ENCODE results near the gene TPM1.

The TPM1 gene

DNA sequence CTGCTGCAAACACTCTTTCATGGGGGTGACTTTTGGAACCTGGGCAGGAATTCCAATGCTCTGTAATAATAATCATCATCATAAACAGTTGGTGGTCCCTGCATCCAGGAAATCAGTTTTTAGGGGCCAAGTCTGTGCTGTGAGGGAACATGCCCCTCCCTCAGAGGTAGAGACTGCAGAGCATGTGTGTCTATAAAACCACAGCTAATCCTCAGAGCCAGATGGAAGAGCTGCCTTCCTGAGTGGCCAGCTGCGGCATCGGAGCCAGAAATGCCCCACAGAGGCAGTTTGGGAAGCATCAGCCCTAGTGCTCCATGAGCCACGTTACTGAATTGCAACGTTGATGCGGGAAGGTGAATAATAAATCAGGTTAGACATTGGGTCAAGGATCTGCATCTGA lies 12.9 kb upstream of the TPM1 start:
- no peak for TF ChIP-seq CTCF (IDR thresholded peaks at IDR 0.05; ENCODE audit: low read depth, low read length, missing control alignments)
- H3K4me3 ChIP-seq (ENCODE audit: low read depth, low read length) = no peak overlapping the region
- in situ Hi-C loops (cut with HindIII; ENCODE audit: low sequenced_read_pairs) = no loop called here
- no peak for DNase-seq (ENCODE audit: low read depth)

- TF ChIP-seq CTCF (IDR thresholded peaks at IDR 0.05; ENCODE audit: low read depth, low read length, missing control alignments) = no peak
- DNase-seq (ENCODE audit: low read depth) = no peak
- H3K4me3 ChIP-seq (ENCODE audit: low read depth, low read length) = no peak overlapping the region
- in situ Hi-C loops (cut with HindIII; ENCODE audit: low sequenced_read_pairs) = no loop called here
These were observed 12.4 kb upstream of the TPM1 start for GRCh38 chr15:63030101-63030551.

- in situ Hi-C loops (cut with HindIII; ENCODE audit: low sequenced_read_pairs) = no loop called here
- no peak overlapping the region for H3K4me3 ChIP-seq (ENCODE audit: low read depth, low read length)
- no peak for TF ChIP-seq CTCF (IDR thresholded peaks at IDR 0.05; ENCODE audit: low read depth, low read length, missing control alignments)
- no peak for DNase-seq (ENCODE audit: low read depth)
These were observed 8.0 kb upstream of the TPM1 start for GRCh38 chr15:63034578-63034977.

DNA sequence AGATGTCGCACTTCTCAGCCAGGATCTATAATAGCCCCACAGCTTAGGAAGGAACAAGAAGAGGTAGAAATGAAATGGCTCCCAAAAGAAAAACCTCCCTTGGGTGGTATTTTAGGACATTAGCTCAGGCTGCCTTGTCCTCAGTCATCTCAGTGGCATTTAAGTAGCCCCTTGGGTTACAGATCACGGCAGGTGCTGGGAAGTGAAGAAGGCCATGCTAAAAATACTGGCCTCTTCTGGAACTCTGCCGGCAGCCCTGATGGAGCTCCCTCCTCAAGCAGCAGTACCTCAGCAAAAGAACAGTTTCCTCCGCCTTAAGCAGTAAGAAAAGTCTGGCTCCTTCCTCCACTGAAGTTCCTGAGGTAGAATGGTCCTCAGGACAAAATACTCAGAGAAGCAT lies 7.3 kb upstream of the TPM1 start:
- TF ChIP-seq CTCF (IDR thresholded peaks at IDR 0.05; ENCODE audit: low read depth, low read length, missing control alignments) = no peak
- no peak for DNase-seq (ENCODE audit: low read depth)
- no peak overlapping the region for H3K4me3 ChIP-seq (ENCODE audit: low read depth, low read length)
- in situ Hi-C loops (cut with HindIII; ENCODE audit: low sequenced_read_pairs) = no loop called here

DNA sequence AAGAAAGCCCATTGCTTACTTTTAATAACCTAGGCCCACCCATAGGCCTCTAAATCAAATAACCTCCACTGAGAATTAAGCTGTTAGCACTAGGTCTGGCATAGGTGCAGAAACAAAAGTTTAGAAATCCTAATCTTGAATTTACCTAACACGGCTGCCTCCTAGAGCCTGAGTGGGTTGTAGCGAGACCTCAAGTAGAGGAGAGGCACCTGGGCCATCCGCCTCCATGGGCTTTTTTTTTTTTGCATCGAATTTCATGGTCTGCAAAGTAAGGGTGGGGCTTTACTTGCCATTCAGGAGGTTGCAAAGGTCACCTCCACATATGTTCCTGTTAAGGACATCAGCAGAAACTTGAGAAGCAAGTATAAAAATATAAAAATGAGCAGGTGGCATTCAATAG lies 6.6 kb upstream of the TPM1 start:
- no peak for TF ChIP-seq CTCF (IDR thresholded peaks at IDR 0.05; ENCODE audit: low read depth, low read length, missing control alignments)
- no peak for DNase-seq (ENCODE audit: low read depth)
- in situ Hi-C loops (cut with HindIII; ENCODE audit: low sequenced_read_pairs) = no loop called here
- H3K4me3 ChIP-seq (ENCODE audit: low read depth, low read length) = no peak overlapping the region

- no peak overlapping the region for H3K4me3 ChIP-seq (ENCODE audit: low read depth, low read length)
- no peak for TF ChIP-seq CTCF (IDR thresholded peaks at IDR 0.05; ENCODE audit: low read depth, low read length, missing control alignments)
- in situ Hi-C loops (cut with HindIII; ENCODE audit: low sequenced_read_pairs) = no loop called here
- DNase-seq (ENCODE audit: low read depth) = no peak
These were observed 4.4 kb upstream of the TPM1 start for GRCh38 chr15:63037976-63038720.

All from astrocyte of the cerebellum (primary cell).